Pons (tissue), 1 donor: ENCODE results near the gene CCDC158.
A peak's percentile ranks its signal among the peaks of the same experiment; 100 is the strongest.
"Not testable (repeated sequence)": the region's sequence is repeated elsewhere in the genome, so short reads cannot be mapped to it uniquely, and the experiment has no call there.

Source experiments
- DNase-seq: peaks from one replicate; pipeline ENCODE4 v3.0.0-alpha.2; 2016; ENCODE audit warnings: low spot score

The CCDC158 gene

DNA sequence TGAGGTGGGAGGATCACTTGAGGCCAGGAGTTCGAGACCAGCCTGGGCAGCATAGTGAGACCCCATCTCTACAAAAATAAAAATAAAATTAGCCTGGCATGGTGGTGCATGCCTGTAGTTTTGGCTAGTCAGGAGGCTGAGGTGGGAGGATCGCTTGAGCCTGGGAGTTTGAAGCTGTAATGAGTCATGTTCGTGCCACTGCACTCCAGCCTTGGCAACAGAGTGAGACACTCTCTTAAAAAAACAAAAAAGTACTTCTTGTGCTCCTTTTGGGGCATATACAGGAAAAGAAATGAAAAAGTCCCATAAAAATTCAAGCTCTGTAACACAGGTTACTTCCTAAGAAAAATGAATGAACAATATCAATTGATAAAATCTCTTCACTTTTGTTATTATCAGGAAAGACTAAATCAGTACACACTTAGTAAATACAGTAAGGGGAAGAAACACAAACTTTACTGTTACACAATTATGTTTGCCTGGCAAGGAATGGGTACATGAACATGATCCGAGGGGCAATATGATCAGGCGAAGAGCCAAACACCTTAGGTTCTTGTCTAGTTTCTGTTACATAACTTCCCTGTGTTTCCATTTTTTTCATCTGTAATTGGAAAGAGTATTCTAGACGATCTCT is 46.9 kb downstream of the CCDC158 start:
- no peak for DNase-seq

DNA sequence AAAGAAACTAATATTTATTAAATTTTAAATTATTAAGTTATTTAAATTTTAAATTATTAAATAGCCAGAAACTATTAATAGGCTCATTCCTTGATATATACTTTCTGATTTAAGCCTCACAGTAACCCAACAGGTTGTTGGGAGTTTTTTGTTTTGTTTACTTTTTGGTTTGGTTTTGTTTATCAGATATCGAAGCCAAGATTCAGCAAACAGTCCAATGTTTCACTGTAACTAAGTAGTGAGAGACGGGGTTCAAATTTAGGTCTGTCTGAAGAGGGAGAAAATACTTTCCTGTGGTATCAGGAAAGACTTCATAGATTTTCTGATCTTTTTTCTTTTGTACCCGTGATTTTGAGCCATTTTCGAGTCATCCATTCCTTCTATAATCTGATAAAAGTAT is 54.2 kb downstream of the CCDC158 start:
- no peak for DNase-seq

DNA sequence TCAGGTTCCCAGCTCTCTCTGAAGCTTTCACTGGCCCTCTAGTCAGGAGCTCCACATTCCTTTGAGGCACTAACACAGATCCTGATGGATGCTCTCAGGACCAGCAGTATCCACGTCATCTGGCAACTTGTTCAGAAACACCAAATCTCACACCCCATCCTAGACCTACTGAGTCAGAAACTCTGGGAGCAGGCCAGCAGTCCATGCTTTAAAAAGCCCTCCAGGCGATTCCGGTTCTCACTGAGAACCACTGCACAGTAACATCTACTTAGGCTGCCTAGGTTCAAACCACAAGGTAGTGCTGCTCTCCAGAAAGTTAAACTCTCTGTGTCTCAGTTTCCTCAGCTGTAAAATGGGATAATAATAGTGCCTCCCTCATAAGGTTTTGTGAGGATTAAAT is 55.3 kb downstream of the CCDC158 start:
- DNase-seq = no peak

DNA sequence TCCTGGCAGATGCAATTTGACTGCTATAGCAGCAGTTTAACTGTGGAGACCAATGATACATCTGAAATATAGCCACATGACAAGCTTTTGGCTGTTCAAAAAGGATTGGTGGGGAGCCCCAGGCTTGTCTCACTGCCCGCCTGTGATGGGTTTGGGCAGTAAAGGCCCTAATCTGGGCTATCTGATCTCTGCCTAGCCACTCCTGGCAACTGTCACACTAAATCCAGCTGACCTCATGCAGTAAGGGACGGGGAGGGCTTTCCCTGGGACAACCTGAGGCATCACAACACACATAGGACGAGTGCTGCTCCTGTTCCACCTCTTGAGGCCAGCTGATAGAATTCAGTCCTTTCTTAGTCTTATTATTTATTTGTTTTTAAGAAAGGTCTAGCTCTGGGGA is 56.2 kb downstream of the CCDC158 start:
- DNase-seq = no peak

DNA sequence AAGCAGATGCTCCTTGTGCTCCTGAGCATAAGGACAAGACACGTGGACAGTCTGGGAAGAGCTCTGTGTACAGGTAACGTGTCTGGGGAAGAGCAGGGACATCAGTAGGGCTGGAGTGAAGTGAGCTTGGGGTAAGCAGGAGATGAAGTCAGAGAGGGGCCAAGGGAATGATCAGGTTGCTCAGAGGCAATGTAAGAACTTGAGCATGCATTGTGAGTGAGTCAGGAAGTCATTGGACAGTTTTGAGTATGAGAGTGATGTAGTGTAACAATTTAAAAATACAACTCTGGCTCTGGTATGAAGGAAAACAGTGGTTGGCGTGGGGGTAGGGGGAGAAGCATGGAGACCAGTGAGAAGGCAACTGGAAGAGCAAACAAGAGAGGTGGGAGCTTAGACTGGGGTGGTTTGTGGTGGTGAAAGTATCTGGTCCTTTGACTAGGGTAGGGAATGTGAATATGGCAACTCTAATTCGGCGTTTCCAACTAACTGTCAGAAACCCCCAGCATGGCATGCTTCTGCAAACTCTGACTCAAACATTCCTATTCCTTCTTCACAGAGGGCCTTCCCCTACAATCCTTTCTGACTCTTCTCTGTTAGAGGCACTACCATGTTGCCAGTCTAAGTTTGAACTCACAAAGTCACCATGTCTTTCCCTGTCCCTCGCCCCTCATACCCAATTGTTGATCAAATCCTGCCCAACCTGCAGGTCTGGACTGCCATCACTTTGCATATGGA is 57.2 kb downstream of the CCDC158 start:
- DNase-seq = no peak

DNA sequence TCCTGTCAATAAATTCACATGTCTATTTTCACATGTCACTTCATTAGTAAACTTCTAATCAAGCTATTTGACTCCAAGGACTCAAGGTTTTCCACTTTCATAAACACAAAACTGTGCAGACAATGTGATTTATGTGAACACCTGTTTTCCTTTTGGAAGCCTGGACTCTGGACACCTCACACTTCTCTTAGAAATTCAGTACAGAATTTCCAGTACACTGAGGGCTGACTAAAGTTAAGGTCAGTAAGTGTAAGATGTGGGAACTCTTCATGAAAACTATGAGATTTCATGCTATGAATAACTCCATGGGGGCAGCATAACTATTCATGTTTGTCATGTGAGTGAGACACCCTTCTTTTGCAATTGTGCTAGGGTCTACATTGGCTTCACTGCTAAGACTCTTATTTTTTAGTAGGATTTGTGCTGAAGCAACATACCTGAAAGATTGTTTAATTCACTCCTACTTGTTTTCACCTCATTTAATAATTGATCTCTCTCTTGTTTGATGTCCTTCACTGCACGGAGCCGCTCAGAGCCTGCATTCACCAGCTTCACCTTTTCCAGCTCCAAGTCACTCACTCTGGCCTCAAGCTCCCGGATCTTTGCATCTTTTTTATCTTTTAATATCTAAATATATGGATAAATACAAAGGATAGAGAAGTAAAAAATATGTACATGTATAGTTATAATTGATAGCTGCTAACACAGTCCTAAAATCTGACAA is 59.1 kb downstream of the CCDC158 start:
- DNase-seq = no peak

DNA sequence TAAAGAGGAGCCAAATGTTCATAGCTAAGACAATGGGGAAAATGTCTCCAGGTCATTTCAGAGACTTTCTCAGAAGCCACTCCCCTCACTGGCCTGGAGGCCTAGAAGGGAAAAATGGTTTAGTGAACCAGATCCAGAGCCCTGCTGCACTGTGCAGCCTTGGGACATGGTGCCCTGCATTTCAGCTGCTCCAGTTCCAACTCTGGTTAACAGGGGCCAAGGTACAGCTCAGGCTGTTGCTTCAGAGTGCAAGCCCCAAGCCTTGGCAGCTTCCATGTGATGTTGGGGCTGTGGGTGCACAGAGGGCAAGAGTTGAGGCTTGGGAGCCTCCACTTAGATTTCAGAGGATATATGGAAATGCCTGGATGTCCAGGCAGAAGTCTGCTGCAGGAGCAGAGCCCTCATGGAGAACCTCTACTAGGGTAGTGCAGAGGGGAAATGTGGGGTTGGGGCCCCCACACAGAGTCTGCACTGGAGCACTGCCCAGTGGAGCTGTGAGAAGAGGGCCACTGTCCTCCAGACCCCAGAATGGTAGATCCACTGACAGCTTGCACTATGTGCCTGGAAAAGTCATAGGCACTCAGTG is 61.0 kb downstream of the CCDC158 start:
- DNase-seq = not testable (repeated sequence)

DNA sequence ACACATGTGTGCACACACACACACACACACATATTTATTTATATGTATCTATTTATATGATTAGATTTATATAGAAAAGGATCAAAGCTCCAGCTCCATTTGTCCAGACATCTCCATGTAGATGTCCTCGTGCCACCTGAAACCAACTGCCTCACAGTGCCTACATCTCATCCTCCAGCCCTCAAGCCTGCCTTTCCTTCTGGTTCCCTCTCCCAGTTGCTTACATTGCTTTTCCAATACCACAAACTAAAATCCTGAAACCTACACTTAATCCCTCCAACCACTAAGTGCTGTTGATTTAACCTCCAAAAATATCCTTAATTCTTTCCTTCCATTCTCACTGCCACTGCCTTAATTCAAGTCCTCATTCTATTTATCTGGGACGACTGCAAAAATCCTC is 63.0 kb downstream of the CCDC158 start:
- no peak for DNase-seq

DNA sequence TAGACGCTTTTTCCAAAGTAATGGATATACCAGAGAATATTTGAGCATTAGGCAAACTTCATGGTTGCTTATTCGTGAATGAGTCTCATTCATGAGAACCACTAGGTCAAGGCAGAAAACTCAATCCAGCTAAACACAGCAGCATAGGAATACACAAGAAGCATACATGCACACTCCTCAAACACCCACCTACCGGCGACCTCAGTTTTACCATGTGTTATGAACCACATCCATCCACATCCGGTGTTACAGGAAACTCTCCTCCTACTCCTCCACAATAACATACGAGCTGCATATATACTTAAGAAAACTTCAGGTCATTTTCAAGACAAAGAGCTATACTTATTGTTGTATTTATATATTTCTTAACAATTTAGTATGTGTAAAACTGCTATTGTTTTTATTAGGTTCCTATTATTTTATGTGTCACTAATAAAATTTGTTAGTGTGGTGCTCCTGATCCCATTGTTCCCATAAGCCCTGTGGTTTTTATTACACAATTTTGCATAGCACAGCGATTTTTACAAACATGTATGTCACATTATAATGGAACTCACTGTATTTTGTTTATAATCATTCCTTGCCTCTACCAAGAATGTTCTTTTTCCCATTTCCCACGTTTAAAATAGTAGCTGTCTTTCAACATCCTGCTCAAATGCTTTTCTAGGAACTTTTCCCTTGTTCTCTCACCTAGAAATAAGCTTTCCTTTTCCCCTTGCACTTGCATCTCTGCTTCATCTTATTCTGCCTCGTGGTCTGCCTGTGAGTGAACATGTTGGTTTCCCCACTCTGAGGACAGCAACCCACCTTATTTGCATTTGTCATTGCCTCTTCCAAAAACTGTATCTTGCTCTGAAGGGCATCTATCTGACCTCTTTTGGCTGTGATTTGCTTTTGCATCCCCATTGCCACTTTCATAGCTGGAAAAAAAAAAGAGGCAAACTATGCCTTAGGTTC is 66.1 kb downstream of the CCDC158 start:
- DNase-seq = no peak

DNA sequence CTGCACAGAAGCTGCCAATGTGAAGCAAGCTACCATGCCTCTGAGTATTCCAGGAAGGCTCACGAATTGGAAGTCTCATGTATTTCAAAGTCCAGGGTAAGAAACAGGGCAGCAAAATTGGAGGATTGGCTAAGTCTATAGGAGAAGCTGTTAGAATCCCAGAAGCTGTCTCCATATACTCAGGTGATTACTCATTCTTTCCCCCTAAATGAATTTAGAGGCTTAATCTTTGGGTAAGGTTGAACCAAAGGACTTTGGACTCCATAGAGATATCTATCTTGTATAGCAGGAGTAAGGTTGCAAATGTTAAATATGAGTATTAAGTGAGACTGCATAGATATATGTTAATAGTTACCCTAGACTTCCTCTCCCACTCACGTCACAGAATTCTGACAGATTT is 78.1 kb downstream of the CCDC158 start:
- no peak for DNase-seq

DNA sequence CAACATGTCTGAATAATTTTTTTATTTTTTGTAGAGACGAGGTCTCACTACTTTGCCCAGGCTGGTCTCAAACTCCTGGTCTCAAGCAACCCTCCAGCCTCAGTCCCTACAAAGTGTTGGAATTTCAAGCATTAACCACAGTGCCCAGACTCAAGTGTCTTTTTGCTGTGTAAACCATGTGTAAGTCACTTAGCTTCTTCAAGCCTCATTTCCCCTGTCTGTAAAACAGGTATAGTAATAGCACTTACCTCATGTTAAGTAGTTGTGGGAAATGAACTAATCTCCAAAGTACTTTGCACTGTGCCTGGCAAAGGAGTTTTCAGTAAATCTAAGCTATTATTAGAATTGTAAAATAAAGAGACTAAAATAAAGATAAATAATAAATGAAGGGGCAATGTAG is 78.8 kb downstream of the CCDC158 start:
- DNase-seq = no peak

DNA sequence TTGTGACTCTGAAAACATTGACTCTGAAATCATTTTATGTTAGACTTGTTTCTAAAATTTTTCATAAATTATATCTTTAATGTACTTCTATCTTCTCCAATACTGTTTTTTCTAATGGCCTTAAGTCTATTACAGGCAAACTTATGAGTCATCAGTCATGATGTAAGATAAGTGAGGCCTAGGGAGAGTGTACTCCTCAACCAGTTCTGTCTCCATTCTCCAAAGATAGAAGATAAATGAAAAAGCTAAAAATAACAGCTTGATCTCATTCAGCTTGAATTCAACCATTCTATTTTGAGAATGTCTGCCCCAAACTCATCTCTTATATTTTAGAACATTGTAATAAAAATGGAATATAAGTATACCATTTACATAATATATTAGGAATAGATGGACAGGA is 79.9 kb downstream of the CCDC158 start:
- DNase-seq = no peak

DNA sequence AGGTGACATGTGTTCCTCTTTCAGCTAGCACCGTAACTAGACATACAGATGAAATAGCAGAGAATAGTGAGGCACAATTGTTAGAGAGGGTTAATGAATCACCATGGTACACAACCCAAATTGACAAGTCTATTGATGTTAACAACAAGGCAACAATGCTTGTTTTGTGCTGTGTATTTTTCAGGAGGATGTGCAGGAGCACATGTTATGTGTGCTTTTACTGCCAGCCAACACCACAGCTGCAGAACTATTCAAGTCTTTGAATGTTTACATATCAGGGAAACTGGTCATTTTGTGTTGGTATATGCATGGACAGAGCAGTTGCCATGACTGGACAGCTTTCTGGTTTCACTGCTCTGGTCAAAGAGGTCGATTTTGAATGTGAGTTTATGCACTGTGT is 81.6 kb downstream of the CCDC158 start:
- peak; percentile 3 for DNase-seq

DNA sequence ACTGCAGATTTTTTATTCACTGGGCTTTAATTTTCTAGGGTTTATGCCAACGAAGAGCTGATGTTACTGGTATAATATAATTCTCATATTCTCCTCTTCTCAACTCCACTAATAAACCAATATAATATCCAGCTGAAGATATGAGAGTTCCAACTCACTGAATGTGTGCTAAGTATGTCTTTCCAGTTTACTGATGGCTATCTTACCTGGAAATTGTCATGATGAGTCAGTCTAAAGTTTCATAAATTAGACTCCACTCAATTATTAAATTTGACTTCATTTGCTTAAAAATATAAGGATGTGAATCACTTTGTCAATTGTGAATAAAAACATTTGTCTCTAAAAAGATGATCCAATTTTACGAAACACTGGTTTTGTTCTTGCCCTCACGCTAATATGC is 86.1 kb downstream of the CCDC158 start:
- DNase-seq = no peak

DNA sequence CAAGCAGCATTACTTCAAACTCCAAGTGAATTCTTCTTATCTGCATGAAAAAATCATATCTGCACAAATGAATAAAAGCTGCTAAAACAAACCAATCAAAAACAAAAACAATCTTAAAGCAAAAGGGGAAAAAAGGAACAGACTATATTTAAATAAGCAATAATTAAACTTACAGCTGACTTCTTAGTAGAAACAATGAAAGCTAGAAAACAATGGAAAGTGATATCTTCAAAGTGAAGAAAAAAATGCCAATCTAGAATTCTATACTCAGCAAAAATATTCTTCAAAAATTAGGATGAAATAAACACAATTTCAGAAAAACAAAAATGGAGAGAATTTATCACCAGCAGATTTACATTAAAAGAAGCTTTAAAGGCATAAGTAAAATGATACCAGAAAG is 94.4 kb downstream of the CCDC158 start:
- no peak for DNase-seq

DNA sequence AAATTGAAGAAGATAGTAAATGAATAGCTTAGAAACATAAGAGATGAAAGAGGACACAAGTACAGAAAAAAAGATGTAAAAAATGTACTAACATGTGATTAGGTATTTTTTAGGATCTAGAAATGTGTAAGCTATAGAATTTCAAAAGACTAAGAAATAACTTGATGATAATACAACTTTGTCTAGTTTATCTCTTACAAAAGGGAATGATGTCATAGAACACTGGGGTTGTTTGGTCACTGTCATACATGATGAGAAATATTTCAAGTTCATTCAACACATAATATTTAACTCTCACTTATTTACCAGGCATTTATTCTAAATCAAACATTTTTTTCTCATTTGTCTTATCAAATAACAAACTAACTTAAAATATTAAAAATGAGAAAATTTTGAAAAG is 95.9 kb downstream of the CCDC158 start:
- DNase-seq = no peak

DNA sequence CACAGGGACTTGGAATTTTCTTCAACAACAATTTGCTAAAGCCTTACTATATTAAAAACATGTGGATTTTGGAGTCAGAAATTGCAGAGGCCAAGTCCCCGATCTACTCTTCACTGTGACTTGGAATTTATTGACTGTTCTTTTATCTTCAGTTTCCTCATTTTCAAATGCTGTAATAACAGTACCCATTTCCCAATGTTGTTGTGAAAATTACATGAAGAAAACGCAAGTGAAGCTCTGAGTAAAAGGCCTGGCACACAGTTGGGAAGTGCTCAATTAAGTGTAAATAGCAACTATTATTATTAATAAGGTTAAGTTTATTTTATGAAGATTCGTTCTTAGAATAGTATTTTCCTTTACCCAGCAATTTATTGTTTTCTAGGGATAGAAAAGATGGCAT is 98.7 kb downstream of the CCDC158 start:
- DNase-seq = no peak

DNA sequence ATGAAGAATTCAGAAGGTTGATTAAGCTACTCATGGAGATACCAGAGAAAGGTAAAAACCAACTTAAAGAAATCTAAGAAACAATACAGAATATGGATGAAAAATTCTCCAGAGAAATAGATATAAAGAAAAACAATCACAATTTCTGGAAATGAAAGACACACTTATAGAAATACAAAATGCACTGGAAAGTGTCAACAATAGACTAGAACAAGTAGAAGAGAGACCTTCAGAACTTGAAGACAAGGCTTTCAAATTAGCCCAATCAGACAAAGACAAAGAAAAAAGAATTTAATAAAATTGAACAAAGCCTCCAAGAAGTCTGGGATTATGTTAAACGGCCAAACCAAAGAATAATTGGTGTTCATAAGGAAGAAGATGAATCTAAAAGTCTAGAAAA is 104.8 kb downstream of the CCDC158 start:
- DNase-seq = no peak

DNA sequence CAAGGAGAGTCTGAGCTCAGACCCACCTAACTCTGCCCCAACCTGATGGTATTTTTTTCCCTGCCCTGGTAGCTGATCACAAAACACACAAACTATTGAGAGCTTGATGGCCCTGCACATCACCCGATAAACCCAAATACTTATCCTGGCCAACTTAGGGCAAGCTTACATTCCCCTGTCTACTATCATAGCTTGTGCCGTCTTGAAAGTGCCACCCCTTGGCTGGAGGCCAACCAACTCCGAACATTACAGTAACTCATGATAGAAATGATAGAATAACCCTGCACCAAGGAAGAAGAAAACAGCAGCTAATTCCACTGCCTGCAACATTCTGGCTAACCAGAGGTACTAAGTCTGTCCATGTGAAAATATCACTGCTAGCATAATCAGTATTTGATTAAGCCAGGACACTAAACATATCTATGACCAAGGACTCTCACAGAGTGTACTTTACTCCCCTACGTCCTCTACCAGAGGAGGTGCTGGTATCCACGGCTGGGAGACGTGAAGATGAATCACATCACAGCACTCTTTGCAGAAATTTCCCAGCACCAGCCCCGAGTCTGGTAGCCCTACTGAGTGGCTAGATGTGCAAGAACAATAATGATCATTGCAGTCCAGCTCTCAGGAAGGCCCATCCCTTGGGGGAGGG is 105.5 kb downstream of the CCDC158 start:
- no peak for DNase-seq

DNA sequence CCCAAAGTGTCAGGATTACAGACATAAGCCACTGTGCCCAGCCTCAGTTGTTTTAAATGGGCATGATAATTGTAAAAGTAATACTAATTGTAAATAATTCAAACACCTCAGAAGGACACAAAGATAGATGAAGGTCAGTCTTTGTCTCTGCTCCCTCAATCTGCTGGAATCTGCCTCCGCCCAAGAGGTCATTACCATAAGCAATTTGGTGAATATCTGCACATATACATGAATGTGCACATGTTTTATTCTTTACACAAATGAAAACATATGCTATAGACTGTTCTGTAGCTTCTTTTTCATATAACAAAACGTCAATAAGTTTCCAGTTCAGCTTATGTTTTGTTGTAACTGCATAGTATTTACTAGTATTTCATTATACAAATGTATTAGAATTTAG is 107.4 kb downstream of the CCDC158 start:
- no peak for DNase-seq

DNA sequence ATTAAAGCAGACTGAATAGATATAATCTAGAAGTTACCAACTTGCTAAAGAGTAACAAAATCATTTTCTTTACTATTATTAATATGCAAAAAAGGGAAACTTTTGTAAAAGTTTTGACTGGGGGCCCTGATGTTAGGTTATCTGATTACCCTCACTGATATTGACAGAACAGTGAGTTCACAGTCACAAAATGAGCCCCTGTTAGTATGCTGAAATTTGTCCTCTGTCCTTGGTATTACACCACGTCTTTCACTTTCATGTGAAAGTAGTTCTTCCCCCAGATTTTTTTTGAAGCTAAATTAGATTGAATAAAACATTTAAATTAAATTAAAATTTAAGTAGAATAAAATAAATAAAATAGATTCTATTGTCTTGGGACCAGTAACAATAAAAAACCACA is 108.5 kb downstream of the CCDC158 start:
- DNase-seq = no peak
